GM19351 (cell line): ENCODE results near the gene PLCH1.

ENCODE experiments used
- ATAC-seq: cut with Tn5 transposase; IDR thresholded peaks from one replicate; pipeline ENCODE4 v1.9.1; 2021; ENCODE audit warnings: mild to moderate bottlenecking, moderate library complexity; ENCODE audit not compliant: unreplicated experiment

PLCH1 gene

DNA sequence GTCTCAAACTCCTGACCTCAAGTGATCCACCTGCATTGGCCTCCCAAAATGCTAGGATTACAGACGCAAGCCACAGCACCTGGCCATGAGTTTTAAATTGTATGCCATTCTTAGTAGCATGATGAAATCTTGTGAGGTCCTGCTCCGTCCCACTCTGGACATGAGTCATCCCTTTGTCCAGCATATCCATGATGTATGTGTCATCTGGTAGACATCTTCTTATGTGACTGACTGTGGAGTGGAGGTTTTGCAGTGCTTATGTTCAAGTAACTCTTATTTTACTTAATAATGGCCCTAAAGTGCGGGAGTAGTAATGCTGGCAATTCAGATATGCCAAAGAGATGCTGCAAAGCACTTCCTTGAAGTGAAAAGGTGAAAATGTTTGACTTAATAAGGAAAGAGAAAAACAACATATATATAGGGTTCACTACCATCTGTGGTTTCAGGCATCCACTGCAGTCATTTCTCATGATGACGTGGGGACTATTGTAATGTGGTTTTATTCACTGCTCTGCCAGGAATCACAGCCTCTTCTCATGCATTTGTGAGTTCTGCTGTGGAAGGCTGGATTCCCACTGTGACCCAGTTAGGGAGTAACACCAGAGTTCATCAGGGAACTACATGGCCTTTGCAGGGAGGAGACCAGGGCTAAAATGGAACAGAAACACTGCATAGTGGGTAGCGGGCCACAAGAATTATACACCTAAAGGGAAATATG lies 246.8 kb downstream of the PLCH1 start:
- ATAC-seq: no peak

DNA sequence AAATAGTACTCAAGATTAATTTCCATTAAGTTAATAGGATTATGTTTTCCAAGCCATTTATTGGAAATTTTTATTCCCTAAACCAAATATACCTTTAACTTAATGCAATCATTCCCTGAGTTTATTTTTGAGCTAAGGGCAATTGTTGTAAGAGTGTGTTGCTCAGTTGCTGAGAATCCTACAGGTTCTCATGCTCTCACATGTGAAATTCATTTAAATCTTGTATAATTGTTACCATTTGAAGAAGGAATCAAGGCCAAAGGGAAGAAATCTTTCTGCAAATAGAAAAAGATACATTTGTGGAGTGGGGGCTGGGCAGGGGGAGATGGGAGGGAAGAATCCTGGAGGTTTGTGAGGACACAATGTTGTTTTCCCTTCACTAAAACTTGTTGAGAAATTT lies 248.7 kb downstream of the PLCH1 start:
- no peak for ATAC-seq

DNA sequence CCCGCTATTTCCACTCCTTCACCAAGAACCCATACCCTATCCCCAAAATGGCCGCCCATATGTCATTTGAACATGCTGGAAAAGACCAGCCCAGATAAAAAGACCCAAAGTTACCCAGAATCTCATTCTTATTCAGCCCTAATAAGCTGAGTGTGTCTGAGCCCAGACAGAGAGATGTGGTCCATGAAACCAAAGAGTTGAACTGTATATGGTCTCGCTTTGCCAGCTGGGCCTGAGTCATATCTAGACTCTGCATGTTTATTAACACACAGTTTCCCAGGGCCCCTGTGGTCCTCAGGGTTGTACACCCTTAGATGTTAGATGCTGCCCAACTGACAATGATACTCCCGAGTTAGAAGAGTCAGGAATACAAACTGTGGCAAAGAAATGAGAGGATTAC lies 249.5 kb downstream of the PLCH1 start:
- ATAC-seq: peak; percentile 89

DNA sequence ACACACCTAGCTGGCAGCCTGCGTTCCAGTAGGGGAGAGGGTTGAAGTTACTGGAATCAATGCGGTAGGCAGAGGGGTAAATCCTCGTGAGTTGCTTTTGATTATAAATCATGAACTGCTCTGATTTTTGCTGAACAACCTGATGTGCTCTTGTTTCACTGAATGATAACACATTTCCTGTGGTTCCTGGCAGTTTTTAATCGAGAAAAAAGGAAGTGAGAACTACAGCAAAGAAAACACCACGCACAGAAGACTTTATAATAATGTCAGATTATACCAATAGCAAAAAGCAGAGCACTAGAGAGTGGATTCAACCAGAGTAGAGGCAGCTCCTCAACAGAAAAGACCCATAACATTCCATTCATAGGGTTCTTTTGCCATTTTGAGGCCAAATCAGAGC lies 250.5 kb downstream of the PLCH1 start:
- peak; percentile 66 for ATAC-seq

DNA sequence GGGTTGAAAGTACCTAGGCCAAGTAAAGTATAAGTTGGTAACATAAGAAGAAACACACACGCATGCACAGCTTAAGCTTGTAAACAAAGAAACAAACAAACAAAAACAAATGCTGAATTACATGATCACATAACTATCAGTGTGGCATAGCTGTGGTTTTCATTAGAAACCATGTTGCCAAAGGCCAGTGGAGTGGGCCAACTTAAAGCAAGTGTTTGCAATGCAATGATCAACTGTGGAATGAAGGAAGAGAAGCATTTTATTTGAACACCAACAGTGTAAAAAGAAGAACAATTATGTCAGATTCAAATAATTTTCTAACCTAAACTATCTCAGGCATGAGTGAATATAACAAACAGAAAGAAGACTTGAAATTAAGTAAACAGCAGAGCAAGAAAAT lies 252.0 kb downstream of the PLCH1 start:
- no peak for ATAC-seq

DNA sequence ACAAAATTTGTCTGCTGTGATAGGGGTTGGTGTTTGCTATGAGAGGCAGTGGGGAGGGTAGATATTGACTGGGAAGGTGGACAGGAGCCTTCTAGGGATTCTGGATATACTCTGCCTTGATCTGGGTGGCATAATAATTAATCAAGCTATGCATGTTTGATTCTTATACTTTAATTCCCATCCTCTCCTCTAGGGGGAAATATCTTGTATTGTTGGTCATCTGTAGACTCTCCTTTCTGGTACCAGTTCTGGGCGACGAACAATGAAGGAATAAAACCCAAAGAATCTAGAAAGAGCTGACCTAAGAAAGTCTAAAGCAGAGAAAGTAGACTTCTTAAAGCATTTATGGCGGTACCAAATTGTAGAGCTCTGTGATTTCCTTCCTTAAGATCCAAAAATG lies 253.2 kb downstream of the PLCH1 start:
- no peak for ATAC-seq

DNA sequence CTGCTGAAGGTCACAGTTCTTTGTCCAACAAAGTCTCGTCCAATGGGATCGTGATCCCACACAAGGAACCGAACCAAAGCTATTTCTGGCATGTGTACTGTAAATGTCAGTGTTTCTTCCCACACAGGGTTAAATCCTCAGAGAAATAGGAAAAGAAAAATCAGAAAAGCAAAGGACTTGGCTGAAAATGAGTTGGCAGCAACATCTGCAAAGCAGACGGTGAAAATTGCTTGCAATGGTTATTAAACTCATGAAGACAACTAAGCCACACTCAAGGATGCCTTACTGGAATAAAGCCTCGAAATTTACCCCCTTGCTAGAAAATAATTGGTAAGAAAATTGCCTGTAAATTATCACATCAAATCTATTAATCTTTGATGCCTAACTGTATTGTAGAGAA lies 256.2 kb downstream of the PLCH1 start:
- ATAC-seq: no peak

DNA sequence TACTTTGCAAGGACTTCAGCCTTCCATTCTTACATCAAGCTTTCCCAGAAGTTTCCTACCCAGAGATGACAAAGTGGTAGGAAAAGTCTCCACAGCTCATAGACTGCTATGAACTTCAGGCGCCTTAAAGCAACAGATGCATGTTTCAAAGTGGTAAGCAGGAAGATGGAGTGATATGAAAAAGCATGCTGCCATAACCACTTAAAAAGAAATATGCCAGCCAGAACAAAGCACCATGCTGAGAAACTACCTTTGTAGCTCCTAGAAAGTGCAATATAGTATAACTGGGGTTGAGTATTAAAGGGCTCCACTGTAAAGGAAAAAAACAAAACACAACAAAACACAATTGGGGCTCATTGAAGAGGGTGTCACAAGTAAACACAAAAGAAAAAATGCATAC lies 259.0 kb downstream of the PLCH1 start:
- ATAC-seq: no peak

DNA sequence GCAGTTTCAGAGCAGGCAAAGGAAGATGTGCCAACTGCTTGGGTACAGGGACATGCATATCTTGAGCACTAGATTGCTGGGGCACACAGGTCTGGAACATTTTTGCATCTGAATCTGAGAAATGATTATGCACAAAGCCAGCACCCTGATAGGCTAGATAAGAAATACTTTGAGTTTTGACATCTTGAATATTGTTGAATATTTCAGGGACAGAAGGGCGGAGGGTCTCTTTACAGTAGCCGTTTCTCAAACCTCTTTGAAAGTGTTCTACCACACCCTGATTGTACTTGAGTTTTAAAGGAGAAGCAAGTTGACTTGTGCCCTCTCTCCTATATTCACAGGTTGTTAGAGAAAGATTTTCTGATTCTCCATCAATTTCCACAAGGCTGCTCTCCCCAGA lies 263.3 kb downstream of the PLCH1 start:
- no peak for ATAC-seq

DNA sequence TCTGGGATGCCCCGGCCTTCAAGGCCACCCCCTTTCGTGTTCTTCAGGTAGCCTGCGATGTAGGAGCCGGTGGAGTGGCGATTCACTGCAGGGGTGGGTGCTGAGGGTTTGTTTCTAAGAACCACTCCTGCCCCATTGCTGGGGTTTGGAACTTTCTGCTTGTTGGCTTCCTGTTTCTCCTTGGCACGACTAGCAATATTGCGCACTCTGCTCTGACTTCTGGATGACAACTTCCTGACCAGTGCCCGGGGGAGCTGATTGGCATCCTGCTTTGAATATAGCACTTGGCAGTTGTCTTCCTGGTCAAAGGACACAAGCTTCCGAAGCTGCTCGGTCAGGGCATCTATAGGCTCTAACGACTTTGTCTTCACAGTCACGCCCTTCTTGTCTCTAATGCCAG lies 263.8 kb downstream of the PLCH1 start:
- ATAC-seq: no peak

DNA sequence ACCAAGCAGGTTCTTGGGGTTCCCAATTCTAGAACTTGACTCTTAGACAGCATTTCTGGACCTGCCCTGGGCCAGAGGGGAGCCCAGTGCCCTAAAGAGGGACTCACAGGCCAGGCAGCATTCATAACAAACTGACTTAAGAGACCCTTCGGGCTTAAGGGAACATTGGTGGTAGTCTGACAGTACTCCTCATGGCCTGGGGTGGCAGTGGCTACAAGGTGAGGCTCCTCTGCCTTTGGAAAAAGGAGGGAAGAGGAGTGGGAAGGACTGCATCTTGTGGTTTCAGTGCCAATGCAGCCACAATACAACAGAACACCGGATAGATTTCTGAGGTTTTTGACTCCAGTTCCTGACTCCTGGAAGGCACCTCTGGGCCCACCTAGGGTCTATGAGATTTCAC lies 279.2 kb downstream of the PLCH1 start:
- no peak for ATAC-seq

DNA sequence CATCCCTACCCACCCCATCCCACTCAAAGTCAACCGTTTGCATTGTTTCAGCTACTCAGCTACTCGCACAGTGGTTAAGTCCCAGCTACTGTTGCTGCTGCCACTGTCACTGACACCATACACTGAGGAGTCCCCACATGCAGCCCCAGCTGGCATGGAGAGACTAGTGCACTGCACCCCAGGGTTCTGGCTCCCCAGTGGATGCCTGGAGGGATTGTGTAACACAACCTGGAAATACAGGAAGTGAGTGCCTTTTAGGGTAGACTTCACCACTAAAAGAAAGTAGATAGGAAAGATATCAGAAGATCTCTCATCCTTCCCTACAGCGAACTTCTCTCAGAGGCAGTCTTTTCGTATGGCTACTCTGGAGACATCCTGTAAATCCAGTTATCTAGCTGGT lies 282.2 kb downstream of the PLCH1 start:
- ATAC-seq: no peak

DNA sequence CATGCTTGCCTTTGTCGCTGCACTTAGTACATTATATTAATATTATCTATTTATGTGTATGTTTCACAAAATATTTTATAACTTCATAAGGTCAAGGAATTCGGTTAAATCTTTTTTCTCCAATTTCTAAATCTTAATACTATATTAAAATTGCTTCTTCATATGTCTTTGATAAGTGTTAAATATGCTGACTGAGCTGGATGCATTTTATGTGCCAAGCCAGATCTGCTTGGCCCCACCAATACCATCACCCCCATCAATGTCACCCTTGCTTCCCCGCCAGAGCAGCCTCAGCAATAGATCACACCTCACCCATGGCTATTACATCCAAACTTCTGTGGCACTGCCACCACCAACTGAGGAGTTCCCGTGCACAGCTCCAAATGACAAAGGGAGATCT lies 287.3 kb downstream of the PLCH1 start:
- no peak for ATAC-seq

DNA sequence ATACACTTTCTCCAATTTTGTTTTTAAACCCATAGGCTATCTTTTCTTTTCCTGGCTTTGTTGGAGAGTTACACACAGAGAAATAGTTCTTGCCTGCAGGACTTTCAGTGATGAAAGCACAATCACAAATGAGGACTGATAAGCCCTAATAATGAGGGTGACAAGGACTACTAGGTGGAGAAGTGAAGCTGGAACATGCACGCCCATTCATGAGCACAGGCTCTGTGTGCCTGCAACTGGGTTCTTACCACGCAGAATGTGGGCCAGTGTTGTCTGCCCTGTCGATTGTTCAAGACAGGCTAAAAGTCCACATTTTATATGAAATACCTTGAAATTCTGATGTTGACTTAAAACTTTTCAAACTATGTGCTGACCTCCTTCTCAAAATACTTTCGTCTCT lies 289.1 kb downstream of the PLCH1 start:
- no peak for ATAC-seq

DNA sequence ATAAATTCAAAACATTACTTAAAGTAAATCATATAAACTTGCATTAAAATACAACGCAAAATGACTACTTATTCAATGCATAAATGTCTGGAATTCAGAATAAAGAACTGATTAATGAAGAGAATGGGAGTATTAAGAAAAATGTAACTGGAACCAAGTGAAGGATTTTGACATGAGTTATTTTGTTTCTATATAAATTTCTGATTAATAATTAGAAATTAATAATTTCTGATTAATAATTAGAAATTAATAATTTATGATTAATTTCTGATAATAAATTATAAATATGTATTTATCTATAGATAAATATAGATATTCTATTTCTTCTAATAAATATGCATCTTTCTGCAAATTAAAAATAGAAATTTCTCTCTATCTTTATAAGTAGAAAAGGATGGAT lies 291.4 kb downstream of the PLCH1 start:
- ATAC-seq: no peak

DNA sequence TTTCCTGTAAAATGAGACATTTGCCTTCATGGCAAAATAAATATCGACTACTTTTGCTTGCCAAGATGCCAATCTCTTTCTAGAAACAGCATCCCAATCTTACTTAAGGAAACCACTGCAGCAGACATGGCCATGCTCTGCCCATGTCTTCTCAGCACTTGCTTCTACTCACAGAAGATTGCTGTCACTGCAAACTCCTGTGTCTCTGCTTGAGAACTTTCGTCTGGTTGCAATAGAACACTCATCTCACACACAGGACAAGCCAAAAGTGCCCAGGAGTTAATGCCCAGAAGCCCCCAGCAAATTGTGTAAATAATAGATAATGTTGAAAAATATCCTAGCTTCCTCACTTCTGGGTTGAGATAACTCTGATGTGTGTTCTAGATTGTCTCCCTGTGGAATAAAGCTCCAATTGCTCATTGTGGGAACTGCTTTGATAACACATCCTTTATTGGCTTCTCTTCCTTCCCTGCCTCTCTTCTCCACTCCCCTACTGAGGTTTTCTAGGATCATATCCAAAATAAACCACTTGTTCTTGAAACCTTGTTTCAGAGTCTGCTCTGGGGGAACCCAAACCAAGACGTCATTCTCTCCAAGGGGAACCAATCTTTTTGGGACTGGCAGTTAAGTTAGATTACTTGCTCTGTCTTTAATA lies 295.1 kb downstream of the PLCH1 start:
- no peak for ATAC-seq

DNA sequence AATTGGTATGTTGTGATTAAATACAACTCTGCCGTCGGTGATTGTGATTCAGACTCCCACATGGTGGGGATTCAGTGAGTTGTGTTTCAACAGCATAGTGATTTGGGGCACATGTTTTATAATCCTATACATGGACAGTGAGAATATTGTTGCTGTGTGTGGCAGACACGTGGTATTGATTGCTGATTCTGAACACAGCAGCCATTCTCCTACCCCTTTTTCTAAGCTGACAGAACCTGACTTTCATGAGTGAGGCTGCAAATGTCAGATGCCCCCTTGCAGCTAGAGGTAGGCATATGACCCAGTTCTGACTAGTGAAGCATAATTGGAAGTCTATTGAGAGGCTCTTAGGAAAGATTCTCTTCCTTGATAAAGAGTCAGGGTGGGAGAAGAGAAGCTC lies 296.3 kb downstream of the PLCH1 start:
- ATAC-seq: no peak

DNA sequence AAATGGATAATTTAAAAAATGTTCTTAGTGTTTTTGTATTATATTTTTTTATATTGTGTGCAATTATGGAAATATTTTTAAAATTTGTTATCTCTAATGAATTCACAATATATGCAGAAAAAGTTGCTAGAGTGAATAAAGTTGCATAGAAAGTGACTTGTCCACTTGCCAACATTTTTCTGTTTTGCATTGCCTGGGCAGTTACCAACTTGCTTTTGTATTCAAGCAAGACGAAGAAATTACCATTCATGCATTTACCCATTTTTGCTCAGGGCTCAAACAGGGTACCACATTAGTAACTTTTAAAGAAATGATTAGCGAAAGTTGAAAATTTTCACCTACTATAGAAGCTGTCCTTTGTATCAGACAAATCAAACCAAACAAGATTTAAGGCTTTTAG lies 298.5 kb downstream of the PLCH1 start:
- ATAC-seq: no peak

DNA sequence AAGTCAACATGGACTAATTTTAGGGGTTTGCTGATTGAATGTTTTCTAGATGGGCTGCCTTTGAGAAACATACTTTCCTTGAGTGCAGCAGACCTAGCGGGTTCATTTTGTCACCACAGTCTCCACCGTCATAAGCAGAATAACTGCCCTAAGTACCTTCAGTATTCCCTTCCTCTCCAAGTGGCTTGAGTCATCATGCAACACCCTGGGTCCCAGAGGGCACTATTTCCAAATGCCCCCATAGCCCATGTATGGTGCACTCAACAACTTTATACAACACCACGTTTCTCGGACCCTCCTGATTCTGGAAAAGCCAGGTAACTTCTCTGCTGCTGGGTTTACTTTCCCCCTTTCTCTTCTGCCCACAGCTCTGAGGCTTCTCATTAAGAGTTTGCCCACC lies 300.1 kb downstream of the PLCH1 start:
- no peak for ATAC-seq

DNA sequence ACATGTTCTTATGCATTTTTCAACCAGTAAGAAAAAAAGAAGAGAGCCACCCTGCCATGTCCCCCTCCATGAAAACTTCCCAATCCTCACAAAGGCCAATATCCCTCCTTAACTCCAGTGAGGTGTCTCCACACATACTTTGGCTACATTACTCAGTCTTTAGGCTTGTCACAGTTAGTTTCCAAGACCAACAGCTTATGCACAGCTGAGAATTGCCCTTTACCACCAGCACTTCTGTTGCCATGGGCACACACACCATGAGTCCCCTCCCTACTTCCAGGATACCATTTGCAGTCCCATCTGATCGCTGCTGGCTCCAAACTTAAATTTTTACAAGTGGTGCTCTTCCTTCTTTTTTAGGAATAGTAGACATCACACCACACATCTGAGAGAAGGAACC lies 301.1 kb downstream of the PLCH1 start:
- no peak for ATAC-seq

DNA sequence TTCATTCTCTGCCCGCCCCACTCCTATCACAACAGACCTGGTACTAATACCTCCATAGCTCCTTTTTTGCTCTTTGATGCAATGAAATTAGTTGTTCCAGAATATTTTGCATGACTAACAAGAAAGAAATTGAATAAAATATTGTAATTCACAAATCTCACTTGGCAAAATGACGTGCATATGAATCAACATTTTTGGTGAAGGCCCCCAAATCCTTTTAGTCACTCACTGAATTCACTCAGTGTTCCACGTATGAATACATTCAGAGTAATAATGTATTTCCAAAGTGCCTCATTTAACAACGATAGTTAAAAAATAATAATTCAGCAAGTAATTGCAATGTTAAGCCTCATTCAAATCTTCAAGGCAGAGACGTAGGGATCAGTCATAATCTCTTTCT lies 302.8 kb downstream of the PLCH1 start:
- ATAC-seq: no peak

DNA sequence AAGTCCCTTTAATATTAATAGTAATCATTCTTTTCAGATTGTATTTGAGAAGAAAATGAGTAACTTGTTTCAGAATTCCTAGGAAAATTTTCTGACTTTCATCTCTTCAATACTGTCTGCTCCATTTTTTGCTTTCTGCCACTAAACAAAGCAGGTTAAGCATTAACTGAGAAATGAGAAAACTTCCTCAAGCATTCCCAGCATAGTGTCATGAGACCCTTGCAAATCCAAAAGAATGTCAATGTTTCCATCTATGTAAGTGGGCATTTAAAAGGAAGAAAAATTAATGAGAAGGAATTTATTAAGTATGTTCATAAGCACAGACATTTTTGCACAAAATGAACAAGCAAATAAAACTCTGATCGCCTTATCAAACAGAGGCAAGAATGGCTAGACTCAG lies 303.4 kb downstream of the PLCH1 start:
- no peak for ATAC-seq

DNA sequence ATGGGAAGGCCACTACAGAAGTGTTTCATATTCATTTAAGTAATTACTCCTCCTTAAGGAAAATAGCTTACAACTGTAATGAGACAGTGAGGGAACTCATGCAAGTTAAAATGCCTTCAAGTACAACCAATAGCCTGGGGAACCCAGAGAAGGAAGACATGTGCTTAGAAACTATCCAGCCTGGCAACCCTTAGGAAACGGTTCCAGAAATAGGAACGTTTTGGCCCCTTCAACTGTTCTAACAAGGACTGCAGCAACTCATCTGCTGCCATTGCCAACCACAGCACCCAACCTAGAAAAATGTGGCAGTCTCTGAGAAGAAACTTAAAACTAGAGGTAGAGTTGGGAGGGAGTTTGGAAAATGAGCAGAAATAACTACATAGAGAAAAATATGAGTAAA lies 303.8 kb downstream of the PLCH1 start:
- ATAC-seq: no peak
